OCI-LY7 (cell line): Measurements from ENCODE around the gene RNASEL.

ENCODE experiments used
- EZH2phosphoT487 ChIP-seq: fragments of 200-600 bp; sonication (generic); IDR thresholded peaks from 2 replicates; pipeline ENCODE4 v1.6.1; 2018; ENCODE audit warnings: low read depth, borderline replicate concordance, mild to moderate bottlenecking, mixed run types, antibody characterized with exemption, low read length, moderate library complexity, mixed read lengths
- TF ChIP-seq, protein P1 (sequence below): fragments of 200-600 bp; sonication (generic); conservative IDR thresholded peaks from 2 replicates; pipeline ENCODE4 v1.5.1; 2014; ENCODE audit warnings: mild to moderate bottlenecking, antibody characterized with exemption, low read length, moderate library complexity, mixed read lengths

DNA sequence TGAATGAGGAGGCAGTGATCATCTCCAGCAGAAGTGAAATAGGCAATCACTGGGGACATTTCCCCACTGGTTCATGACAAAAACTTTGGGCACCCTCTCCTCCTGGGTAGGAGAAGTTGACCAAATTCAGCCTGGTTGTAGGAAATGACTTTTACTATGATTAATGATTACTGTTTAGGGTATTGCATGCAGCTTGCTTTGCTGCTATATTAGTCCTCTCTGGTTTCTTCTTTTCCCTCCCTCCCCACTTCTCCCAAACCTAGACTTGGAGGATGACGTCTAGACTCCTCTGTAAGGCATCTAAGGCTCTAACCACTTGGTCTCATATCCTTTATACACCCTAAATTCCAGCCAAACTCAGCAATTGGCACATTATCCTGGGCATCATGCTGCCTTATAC, 18.5 kb upstream of the RNASEL start:
- TF ChIP-seq, protein P1, sequence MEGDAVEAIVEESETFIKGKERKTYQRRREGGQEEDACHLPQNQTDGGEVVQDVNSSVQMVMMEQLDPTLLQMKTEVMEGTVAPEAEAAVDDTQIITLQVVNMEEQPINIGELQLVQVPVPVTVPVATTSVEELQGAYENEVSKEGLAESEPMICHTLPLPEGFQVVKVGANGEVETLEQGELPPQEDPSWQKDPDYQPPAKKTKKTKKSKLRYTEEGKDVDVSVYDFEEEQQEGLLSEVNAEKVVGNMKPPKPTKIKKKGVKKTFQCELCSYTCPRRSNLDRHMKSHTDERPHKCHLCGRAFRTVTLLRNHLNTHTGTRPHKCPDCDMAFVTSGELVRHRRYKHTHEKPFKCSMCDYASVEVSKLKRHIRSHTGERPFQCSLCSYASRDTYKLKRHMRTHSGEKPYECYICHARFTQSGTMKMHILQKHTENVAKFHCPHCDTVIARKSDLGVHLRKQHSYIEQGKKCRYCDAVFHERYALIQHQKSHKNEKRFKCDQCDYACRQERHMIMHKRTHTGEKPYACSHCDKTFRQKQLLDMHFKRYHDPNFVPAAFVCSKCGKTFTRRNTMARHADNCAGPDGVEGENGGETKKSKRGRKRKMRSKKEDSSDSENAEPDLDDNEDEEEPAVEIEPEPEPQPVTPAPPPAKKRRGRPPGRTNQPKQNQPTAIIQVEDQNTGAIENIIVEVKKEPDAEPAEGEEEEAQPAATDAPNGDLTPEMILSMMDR, result no peak
- TF ChIP-seq EZH2phosphoT487, result no peak
